Amniotic stem cell (primary cell): ENCODE results near the gene CAPN3.
"Not testable (repeated sequence)": the region's sequence is repeated elsewhere in the genome, so short reads cannot be mapped to it uniquely, and the experiment has no call there.

Source experiments
- DNase-seq: peaks from one replicate; lab custom pipeline; 2025; lab: John Stamatoyannopoulos, UW

Gene CAPN3

DNA sequence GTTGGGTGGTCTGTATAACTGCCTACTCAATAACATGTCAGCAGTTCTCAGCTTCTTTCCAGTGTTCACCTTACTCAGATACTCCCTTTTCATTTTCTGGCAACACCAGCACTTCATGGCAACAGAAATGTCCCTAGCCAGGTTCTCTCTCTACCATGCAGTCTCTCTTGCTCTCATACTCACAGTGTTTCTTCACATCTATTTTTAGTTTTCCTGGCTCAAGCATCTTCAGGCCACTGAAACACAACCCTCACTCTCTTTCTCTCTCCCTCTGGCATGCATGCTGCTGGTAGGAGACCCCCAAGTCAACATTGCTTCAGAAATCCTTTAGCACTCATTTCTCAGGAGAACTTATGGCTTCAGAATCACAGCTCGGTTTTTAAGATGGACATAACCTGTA is at the start of gene CAPN3:
TSS of gene CAPN3 (plus strand) at position 253 of the 400 bp plus-strand sequence. CDS start 305 bp downstream, outside the sequence.
- no peak for DNase-seq

DNA sequence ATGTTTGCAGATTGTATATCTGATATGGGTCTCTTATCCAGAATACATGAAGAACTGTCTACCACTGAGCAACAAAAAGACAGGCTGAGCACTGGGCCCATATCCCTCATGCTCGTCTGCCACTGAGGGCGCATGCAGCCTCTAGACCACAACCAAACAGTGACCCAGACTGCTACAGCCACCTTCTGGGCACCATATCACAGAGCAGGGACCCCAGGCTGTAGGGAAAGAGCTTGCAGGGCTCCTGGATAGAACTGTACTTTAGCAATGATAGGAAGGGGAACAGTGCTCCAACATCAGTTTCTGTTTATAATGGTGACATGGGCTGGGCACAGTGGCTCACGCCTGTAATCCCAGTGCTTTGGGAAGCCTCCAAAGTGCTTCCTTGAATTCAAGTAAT is 45.8 kb upstream of the CAPN3 start:
- no peak for DNase-seq

DNA sequence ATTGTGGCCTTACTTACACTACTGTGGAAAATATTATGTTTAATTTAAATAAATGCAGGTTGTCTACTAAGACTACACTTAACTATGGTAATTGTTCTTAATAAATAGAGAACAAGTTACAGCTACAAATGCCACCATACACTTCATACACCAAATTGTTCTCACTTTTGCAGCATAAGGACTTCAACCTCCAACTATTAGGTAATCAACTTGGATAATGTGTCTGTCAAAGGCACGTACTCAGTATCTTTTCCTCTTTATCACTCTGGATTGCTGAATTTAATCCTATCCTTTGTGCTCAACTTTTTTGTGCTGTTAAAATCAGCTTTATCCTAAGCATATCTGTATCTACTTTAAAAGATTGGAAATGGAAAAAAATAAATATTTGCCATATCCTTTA is 44.5 kb upstream of the CAPN3 start:
- no peak for DNase-seq

DNA sequence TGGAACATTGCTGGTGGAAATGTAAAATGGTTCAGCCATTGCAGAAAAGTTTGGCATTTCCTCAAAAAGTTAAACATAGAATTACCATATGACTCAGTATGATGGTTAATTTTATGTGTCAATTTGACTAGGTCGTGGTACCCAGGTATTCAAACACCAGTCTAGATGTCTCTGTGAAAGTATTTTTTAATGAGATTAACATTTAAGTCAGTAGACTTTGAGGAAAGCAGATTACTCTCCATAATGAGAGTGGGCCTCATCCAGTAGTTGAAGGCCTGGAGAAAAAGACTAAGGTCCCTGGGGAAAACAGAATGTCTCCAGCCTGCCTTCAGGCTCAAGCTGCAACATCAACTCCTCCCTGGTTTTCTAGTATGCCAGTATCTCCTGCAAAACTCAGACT is 43.8 kb upstream of the CAPN3 start:
- no peak for DNase-seq

DNA sequence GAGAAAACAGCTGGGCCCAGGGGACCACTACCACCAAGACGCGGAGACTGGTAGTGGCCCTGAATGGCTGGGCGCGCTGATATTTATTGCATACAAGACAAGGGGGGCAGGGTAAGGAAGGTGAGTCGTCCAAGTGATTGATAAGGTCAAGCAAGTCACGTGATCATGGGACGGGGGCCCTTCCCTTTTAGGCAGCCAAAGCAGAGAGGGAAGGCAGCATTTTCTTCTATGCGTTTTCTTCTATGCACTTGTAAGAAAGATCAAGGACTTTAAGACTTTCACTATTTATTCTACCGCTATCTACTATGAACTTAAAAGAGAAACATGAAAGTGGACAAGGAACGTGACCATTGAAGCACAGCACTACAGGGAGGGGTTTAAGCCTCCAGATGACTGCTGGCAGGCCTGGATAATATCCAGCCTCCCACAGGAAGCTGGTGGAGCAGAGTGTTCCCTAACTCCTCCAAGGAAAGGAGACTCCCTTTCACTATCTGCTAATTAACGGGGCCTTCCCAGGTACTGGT is 43.0 kb upstream of the CAPN3 start:
- not testable (repeated sequence) for DNase-seq

DNA sequence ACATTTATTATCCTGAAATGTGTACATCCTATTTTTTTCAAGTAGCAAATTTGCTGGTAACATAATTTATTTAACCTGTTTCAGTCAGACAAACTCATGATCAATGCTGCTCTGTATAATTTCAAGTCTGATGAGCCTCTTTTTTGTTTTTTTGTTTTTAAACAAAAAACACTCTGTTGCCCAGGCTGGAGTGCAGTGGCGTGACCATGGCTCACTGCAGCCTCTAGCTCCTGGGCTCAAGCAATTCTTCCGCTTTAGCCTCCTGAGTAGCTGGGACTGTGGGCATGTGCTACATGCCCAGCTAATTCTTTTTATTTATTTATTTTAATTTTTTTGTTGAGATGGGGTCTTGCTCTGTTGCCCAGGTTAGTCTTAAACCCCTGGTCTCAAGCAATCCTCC is 40.1 kb upstream of the CAPN3 start:
- DNase-seq = no peak

DNA sequence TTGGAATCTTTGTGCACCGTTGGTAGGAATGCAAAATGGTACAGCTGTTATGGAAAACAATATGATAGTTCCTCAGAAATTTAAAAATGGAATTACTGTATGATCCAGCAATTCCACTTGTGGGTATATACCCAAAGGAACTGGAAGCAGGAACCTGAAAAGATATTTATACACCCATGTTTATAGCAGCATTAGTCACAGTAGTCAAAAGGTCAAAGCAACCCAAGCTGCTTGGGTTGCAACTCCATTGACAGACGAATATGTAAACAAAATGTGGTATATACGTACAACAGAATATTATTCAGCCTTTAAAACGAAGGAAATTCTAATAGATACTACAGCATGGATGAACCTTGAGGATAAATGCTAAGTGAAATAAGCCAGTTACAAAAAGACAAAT is 35.0 kb upstream of the CAPN3 start:
- DNase-seq = no peak

DNA sequence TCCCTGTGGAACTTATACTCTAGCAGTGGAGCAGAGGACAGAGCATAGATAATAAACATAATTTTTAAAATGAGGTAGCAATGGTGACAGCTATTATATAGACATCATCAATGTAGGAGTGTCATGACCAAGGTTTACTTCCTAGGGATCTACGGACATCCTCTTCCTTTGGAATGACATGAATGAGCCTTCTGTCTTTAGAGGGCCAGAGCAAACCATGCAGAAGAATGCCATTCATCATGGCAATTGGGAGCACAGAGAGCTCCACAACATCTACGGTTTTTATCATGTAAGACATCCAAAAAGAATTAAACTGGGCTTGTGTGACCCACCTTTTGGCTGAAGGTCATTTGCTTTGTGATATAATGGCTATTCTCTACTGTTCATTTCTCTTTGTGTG is 30.1 kb upstream of the CAPN3 start:
- no peak for DNase-seq

DNA sequence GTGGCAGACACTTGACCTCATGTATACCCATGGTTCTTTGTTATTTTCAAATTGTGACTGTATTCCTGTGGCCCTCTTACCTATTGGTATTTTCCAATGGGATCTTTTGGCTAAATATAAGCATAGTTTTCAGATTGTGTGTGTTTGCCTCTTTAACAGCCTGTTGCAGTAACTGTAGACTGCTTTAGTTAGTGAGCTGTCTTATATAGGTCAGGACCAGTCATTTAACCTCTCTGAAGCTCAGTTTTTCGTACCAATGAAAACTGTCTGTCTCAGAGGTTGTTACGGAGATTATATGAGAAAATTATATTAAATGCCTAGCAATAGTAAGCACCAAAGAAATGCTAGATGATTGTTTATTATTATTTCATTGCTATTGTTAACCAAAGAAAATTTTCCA is 29.3 kb upstream of the CAPN3 start:
- no peak for DNase-seq

DNA sequence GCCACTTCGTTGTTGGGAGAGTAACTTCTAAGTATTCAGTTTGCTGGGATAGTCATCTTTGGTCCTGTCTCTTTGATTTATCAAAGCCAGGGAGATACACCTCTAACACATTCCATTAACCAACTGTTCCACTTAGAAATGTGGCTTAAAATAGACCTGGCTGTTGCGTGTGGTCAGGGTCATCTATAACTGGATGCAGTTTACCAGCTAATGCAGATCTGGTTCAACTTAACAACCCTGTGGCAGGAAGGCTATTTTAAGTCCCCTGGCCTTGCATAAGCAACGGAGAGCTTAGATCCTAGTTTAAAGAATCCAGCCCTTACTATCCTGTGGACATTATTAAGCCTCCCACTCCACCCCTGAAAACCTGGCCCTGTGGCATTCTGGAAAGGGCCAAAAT is 28.1 kb upstream of the CAPN3 start:
- no peak for DNase-seq

DNA sequence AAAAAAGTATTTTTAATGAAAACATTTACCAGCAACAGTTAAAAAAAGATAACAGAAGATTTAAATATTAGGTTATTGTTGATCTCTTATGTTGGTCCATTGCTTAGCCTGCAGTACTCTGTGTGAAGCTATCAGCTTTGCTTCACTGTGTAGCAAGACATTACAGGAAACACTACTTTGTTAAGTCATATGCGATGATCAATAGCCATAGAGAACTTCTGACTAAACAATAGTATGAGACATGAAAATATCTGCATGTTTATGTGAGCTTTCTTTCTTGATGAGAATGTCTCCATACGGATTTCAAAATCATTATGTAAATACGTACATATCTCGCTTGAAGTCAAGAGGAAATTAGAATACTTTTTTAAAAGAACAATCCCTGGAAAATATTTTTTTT is 27.0 kb upstream of the CAPN3 start:
- DNase-seq = no peak

DNA sequence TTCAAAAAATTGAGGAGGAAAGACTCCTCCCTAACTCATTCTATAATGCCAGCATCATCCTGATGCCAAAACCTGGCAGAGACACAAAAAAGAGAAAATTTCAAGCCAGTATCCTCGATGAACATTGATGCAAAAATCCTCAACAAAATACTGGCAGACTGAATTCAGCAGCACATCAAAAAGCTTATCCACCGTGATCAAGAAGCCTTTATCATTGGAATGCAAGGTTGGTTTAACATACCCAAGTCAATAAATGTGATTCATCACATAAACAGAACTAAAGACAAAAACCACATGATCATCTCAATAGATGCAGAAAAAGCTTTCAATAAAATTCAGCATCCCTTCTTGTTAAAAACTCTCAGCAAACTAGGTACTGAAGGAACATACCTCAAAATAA is 24.2 kb upstream of the CAPN3 start:
- no peak for DNase-seq

DNA sequence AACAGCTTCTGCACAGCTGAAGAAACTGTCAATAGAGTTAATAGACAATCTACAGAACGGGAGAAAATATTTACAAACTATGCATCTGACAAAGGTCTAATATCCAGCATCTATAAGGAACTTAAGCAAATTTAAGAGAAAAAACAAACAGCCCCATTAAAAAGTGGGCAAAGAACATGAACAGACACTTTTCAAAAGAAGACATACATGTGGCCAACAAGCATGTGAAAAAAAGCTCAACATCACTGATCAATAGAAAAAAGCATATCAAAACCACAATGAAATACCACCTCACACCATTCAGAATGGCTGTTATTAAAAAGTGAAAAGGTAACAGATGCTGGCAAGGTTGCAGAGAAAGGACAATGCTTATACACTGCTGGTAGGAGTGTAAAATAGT is 22.7 kb upstream of the CAPN3 start:
- not testable (repeated sequence) for DNase-seq

DNA sequence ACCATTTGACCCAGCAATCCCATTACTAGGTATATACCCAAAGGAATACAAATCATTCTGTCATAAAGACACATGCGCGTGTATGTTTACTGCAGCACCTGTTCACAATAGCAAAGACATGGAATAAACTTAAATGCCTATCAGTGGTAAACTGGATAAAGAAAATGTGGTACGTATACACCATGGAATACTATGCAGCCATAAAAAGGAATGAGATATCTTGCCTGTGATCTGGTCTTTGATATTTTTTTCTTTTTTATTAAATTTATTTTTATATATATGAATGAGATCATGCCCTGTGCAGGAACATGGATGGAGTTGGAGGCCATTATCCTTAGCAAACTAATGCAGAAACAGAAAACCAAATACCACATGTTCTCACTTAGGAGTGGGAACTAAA is 22.2 kb upstream of the CAPN3 start:
- not testable (repeated sequence) for DNase-seq

DNA sequence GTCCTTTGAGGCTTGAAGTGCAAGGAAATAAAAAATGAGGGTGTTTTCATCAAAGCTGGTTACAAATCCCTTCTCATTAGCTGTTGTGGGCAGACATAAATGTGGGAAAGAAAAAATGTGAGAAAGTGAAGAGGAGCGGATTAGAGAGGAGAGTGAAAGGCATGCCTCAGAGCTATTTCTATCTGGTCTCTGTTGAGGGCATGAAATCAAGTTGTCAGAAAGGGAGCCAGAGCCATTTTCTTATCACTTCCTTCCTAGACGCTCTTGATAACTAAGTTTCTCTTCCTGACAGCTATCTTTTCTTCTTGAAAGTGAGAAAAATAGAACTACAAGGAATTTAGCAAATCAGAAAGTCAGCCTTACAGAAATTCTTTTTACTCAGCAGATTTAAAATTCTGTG is 20.8 kb upstream of the CAPN3 start:
- DNase-seq = no peak

DNA sequence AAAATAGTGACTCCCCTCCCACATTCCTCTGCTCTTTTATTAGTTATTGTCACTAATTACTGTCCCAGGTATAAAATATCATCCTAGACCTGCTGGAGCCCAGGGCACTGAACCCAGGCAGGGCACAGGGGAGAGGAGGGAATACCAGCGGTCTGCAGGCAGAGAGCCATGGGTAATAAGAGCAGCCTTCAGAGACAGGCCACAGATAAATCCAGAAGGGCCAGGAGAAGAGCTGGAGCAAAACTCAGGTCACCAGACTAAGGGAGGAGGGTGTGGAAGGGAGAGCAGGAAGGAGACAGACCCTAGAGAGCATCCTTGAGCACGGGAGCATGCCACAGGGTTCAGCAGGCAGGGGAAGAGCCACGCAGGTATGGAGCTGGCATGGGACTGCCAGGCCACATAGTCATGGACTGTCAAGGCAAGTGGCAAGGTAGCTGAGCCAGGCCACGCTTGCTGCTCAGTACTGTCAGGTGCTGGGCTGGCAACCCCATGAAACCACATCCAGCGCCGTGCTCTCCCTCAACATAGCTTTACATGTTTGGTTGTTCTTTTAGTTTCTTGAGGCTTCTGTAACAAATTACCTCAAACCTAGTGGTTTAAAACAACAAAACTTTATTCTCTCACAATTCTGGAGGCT is 15.6 kb upstream of the CAPN3 start:
- DNase-seq = no peak

DNA sequence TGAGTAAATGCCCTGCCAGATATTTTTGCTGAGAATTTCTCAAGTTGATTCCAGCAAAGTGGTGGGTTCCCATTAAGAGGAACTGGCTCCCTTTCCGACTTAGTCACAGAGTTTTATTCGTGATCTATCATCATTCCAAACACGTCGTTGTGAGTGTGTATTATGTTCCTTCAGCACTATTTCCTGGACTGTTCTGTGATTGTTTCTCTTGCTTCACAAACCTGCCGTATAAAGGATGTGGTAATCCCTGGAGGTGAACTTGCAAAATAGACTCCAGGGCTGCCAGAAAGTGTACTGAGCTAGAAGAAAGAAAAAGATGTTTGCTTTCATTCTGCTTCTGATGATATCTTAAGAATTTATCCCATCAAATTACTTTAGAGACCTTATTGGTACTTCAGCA is 14.5 kb upstream of the CAPN3 start:
- DNase-seq = no peak

DNA sequence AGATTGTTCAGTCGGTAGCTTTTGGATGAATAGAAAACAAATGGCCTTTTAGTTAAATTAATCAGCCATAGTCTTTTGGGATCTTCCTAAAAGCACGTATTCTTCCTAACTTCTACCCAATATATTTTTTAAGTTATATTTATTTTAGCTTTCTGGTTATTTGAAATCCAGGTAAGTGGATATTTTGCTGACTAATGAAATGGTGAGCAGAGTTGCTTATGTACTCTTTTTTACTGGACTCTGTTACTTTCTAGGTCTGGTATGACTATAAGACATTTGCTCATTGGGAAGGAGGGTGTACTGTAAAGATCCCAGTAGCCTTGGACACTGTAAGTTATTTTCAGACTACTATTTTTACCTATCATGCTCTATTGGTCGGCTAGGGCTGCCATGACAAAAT is 13.8 kb upstream of the CAPN3 start:
- no peak for DNase-seq

DNA sequence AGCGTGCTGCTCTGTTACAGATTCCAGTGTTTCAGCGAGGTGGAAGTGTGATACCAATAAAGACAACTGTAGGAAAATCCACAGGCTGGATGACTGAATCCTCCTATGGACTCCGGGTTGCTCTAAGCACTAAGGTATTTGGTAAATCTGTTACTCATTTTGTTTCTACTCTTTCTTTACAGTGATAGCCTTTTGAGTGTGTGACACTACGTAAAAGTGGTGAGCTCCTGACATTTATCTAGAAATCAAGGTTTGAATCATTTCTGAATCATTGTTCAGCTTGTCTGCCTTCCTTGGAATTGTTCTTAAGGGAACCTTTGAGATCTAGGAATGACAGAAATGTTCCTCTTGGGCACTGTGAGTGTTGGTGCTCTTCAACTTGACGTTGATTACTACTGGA is 11.2 kb upstream of the CAPN3 start:
- peak; percentile 45 for DNase-seq

DNA sequence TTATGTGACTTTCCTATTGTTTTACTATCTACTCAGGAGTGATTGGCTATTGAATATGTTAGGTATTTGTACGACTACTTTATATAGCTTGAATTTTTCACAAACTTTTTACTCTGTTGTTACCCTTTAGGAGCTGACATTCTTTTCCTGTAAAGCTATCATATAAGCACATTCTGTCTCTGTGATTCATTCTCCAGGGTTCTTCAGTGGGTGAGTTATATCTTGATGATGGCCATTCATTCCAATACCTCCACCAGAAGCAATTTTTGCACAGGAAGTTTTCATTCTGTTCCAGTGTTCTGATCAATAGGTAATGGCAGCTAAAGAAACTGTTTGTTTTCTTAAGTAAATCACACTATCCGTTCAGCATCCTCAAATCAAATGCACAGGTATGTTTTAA is 10.1 kb upstream of the CAPN3 start:
- DNase-seq = no peak

DNA sequence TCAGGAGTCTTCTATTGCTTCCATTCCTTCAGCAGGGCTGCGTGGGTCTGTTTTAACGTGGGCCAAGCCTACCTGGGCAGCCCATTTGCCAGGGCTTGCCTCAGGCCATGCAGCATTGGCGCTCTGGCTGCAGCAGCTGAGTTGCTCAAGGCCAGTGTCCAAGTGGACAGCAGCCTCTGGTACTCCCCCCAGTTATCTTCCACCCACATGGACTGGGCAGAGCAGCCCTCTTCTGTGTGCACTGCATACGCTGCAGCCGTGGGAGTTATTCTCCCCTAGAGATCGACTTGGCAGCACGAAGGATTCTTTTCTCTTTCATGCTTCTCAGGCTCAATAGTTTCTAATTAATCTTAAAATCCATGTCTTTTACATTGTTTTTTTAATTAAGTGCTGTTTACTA is 6.9 kb upstream of the CAPN3 start:
- DNase-seq = no peak

DNA sequence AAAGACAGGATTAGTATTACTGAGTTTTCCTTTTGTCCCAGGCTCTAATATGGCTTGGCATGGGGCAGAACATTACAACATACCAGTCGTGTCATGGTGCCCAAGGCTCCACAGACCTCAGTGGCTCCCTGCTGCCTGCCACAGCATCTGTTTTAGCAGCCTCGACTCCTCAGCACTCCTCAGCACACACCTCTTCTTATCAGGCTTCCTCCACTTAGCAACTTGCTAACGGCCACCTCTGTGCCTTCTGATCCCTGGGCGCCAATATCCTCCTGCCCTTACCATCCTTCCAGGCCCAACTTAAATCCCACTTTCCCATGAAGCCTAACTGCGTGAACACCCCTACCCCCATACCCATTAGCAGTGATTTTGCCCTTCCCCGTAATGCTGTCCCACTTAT is 6.2 kb upstream of the CAPN3 start:
- DNase-seq = no peak

DNA sequence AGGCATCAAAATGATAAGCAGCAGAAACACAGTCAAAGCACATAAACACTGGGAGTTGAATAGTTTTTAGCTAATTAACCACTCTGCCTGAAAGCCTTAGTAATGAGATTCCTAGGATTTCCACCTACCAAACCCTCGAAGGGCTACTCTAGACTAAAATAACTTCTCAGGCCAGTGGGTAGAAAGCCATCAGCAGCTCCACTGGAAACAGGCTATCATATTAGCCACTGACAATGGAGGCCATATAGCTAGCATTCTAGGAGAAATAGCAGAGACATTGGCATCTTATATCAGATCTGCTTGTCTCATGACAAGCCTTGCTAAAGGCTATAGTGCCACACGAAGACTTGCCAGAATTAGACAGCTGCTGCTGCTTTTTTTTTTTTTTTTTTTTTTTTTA is 4.5 kb upstream of the CAPN3 start:
- DNase-seq = no peak

DNA sequence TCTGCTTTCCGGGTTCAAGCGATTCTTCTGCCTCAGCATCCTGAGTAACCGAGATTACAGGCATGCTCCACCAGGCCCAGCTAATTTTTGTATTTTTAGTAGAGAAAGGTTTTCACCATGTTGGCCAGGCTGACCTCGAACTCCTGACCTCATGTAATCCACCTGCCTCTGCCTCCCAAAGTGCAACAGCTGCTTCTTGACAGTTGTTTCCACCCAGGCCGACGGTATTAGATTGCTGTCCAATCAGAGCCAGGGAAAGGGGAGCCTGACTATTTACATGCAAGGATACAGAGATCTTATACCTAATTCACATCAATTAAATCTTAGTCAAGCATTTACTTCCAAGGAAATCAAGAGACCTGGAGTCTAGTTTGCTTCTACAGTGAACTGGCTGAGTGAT is 4.0 kb upstream of the CAPN3 start:
- no peak for DNase-seq

DNA sequence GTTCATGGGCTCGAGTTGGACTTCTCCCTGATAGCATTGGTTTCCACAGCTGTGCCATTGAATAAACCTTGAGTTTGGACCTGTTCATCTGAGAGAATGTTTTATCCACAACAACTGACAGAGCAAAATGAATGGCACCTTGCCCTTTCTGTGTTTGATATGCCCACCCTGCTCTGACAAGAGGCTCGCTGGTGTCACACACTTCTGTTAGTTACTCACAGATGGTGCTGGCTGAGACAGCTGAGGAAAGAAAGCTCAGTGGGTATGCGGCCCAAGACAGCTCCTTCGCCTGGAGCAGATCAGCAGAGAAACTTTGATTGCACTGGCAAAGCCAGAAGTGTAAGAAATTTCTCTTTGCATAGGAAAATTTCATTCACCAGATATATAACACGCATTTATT is 2.5 kb upstream of the CAPN3 start:
- no peak for DNase-seq
